G401 (cell line): Measurements from ENCODE around the gene LHX4. TPM values are rescaled to one million over a fixed set of nuclear protein-coding genes. Genes with fewer than 3 reads are reported as not detected.

ENCODE experiments used
- total RNA-seq: library from RNA; depleted of rRNA; stranded (reverse); fragments of >200 nt; shearing (Covaris generic); gene quantifications from 2 replicates; pipeline ENCODE4 v1.2.3, GENCODE V29; 2014; rRNA removed

The LHX4 gene
- total RNA-seq, 1 experiment from 2014 or later, result not detected

Other genes with a start within 250 kb of the LHX4 start
- gene QSOX1, start 75.4 kb upstream of the LHX4 start, total RNA-seq, result 44.8 and 60.2 TPM in 2 replicates